Activated CD8-positive, alpha-beta memory T cell treated with anti-CD3 and anti-CD28 coated beads for 24 hours (primary cell): Measurements from ENCODE around the gene ZEB2.
"Not testable (repeated sequence)": the region's sequence is repeated elsewhere in the genome, so short reads cannot be mapped to it uniquely, and the experiment has no call there.

Source experiments
- DNase-seq: peaks from one replicate; pipeline ENCODE4 v3.0.0-alpha.2; 2020

The ZEB2 gene

DNA sequence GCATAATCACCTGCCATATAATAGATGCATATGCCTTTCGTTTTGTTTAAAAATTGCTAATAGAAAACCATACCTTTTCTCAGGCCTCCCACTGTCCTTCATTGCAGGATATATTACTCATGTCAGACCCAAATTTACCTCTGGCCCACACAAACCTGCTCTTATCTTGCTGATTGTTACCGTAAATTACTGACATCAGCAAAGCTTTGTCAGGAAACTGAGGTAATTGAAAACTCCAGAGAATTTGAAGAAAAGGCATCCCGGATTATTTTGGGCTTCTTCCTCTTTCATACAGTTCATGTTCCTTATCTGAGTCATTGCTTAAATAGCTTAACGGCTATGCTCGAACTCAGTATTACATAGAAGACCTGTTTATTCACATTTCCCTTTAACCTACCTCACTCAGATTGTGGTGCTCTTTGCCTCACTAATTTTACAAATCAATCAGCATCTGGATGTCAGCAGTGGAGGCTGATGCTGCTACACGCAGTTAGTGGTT is 145.7 kb downstream of the ZEB2 start:
- no peak for DNase-seq

GRCh38 chr2:144372410-144373080 is 147.4 kb downstream of the ZEB2 start:
- no peak for DNase-seq

GRCh38 chr2:144370937-144371584 is 148.9 kb downstream of the ZEB2 start:
- DNase-seq, result no peak

- no peak for DNase-seq
These were observed 150.5 kb downstream of the ZEB2 start for GRCh38 chr2:144369416-144369815.

GRCh38 chr2:144366825-144367429 is 153.0 kb downstream of the ZEB2 start:
- no peak for DNase-seq

DNA sequence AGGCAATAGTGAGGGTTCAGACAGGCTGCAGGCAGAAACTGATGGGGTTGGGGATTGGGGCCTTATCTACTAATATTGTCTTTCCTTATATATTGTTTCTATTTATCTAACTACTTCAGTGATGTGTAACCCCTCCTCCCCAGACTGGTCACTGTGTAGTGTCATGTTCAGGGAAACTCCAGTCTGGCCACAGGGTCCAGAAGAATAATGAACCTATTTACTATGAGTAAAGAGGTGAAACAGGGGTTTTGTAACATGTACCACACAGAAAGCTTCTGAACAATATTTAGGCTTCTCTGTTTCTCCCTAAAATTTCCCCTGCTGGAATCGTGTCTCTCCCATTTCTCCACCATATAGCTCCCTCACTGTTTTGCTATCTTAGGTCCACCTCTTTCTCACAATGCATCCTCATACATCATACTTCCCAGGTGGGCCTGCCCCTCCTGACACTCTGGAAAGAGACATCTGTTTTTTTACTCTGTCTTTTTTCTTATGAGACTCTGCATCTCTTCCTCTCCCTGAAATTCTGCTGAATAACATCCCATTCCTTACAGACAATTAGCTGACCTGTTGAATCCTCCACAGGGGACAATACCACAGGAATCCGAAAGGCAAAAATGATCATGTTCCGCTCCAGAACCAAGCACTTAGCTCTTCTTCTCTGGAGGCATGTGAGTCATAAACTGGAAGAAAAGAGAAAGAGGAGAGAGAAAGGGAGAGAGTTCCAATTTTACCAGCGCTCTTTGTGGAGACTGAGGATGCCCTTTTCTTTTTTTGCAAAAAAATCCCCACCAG is 154.8 kb downstream of the ZEB2 start:
- DNase-seq, result no peak

DNA sequence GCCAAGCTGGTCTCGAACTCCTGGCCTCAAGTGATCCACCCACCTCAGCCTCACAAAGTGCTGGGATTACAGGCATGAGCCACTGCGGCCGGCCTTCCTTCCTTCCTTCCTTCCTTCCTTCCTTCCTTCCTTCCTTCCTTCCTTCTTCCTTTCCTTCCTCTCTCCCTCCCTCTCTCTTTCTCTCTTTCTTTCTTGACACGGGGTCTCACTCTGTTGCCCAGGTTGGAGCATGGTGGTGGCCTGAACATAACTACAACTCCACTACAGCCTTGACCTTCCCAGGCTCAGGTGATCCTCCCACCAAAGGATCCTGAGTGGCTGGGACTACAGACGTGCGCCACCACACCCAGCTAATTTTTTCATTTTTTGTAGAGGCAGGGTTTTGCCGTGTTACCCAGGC is 155.7 kb downstream of the ZEB2 start:
- DNase-seq, result not testable (repeated sequence)

GRCh38 chr2:144362401-144362800 is 157.5 kb downstream of the ZEB2 start:
- DNase-seq, result no peak

DNA sequence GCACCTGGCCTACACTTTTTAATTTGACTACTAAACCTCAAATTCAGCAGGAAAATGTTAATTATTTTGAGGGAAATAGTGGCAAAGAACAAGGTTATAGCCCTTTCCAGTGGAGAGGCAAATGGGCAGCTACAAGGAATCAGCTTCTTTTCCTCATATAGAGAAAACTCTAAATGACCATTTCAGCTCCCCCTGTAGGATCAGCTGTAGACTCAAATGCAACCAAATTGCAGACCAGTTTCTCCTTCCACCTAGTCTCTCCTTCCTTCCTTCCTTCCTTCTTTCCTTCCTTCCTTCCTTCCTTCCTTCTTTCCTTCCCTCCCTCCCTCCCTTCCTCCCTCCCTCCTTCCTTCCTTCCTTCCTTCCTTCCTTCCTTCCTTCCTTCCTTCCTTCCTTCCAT is 158.2 kb downstream of the ZEB2 start:
- DNase-seq, result no peak

DNA sequence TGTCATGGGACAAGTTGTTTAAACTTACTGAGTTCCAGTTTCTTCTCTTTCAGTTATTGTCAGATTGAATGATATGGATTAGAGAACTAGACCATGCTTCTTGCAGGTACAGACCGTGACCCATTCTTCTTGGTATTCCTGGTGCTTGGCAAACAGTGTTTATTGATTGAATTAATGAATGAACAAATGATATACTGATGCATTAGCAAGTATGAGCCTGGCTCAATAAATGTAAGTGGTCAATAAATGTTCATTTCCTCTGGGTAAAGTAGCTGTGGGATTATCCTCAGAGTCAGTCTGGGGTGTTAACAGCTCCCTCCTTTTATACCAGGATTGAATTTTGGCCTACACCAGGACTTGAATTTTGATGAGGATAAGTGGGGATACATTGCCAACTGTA is 160.2 kb downstream of the ZEB2 start:
- no peak for DNase-seq

DNA sequence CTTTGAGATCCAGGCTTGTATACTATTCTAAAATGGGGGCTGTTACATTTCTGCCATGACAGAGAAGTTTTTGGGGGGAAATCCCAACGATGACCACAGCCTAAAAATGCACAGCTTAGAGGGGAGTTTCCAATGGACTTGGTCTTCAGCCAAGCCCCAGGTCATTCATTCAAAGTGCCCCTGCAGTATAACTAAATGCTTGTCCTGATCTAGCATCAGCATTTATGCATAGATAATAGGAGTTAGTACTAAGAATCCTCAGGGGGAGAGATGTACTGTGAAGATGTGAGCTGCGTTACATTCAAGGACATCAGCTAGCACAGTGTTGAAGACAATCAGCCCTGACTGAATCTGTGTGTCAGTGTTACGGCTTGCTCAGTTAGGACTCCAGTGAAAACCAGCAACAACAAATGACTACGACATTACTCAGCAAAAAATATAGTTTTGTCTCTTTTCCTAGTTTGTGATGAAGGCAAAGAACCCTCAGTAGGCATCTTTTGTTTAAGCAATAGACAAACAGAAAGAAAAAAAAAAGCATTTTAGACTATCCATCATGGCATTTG is 160.9 kb downstream of the ZEB2 start:
- no peak for DNase-seq

- no peak for DNase-seq
These were observed 161.4 kb downstream of the ZEB2 start for GRCh38 chr2:144358374-144358964.

DNA sequence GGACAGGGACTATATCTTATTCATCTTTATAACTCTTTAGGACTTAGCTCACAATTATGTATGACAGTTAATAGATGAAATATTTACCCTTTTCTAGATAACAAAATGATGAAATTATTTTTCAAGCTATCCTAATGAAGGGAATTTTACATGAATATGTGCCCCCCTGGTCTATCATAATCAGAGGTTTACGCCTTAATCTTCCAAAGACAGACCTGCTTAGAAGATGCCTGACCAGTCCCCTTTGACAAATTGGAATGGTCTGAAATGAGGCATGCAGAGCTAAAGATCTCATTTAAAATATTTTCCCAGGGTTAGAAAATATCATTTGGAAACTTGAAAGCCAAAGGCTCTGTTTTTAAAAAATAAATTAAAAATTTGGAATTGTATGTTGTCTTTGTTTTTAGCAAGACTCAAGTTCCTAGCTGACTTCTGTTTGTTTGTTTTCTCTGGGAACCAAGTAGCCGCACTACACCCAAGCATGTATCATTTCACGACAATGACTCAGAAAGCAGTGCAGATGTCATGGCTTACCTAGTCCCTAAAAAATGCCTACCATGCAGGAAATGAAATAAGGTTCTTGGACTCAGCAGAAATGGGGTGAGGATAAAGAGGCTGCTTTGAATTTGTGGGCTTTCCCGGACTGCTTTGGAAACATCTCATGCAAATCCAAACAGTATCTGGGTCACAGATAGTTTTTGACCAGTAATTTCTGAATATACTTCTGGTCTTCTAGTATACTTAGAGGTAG is 162.1 kb downstream of the ZEB2 start:
- DNase-seq, result no peak

DNA sequence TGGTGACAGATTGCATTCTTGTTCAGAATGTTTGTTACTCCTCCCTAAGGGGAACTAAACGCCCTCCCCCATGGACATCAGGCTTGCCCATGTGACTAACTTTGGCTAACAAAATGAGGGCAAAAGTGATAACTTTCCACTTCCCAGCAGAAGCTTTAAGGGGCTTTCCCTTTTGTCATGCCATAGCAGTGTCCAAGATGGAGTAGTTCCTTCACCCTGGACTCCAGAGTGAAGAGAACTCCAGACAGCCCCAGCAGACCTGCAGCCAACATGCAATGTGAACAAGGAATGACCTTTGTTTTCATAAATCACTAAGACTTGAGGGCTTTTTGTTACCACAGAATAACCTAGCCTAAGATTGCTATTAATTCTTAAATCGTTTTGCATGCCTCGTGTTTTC is 163.5 kb downstream of the ZEB2 start:
- DNase-seq, result no peak

DNA sequence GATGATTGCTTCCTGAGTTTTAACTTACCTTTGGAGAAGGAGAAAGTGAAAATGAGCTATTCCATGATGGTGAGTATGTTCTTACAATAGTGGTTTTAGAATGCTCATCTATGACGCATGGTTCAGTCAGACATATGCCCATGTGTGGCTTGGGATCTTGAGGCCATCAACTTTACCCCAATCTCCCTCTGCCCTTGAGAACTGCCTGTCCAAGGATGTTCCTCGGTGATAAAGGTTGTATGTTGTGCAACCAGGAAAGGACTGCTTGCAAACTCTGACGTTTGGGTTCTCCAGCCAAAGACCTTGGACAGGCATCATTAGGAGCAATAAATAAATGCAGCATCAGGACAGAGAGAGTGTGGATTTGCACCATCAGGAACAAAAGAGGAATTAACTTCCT is 165.0 kb downstream of the ZEB2 start:
- DNase-seq, result no peak

DNA sequence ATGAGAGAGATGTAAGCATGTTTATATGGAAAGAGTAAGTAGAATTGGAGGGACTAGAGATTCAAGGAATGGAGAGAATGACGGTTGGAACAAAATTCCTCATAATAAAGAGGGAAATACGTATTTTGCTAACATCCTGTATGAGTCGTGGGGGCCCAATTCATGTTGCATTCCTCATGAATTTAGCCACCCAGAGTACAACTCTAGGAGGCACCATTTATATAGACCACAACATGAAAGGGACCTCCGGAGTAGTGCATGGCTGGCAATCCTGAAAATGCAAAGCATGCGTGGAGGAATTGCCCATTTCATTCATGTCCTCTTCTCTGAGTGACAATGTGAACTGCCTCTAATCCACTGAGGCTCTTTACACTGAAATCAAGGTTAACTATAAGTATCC is 168.2 kb downstream of the ZEB2 start:
- DNase-seq, result no peak

GRCh38 chr2:144350151-144350802 is 169.6 kb downstream of the ZEB2 start:
- no peak for DNase-seq

- no peak for DNase-seq
These were observed 170.2 kb downstream of the ZEB2 start for GRCh38 chr2:144349674-144350073.

- no peak for DNase-seq
These were observed 171.1 kb downstream of the ZEB2 start for GRCh38 chr2:144348846-144349245.

GRCh38 chr2:144346229-144346628 is 173.7 kb downstream of the ZEB2 start:
- DNase-seq, result no peak

- no peak for DNase-seq
These were observed 176.8 kb downstream of the ZEB2 start for GRCh38 chr2:144343145-144343544.
